ENCODE results near the gene PTPRR.
"Not testable (repeated sequence)": the region's sequence is repeated elsewhere in the genome, so short reads cannot be mapped to it uniquely, and the experiment has no call there.

Gene PTPRR

GRCh38 chr12:70837026-70837425, 83.5 kb downstream of the PTPRR start:
- DNase-seq = no peak

GRCh38 chr12:70835948-70836347, 84.6 kb downstream of the PTPRR start:
- no peak for DNase-seq

GRCh38 chr12:70831543-70831942, 89.0 kb downstream of the PTPRR start:
- no peak for DNase-seq

GRCh38 chr12:70830221-70831061, 90.1 kb downstream of the PTPRR start:
- no peak for DNase-seq

GRCh38 chr12:70829070-70829469, 91.5 kb downstream of the PTPRR start:
- DNase-seq = no peak

GRCh38 chr12:70828351-70828750, 92.2 kb downstream of the PTPRR start:
- no peak for DNase-seq

- DNase-seq = no peak
Observed at GRCh38 chr12:70826156-70826555, 94.4 kb downstream of the PTPRR start.

- no peak for DNase-seq
Observed at GRCh38 chr12:70824511-70824910, 96.0 kb downstream of the PTPRR start.

- no peak for DNase-seq
Observed at GRCh38 chr12:70823182-70823976, 97.2 kb downstream of the PTPRR start.

GRCh38 chr12:70822412-70822811, 98.1 kb downstream of the PTPRR start:
- DNase-seq = no peak

- no peak for DNase-seq
Observed at GRCh38 chr12:70815971-70816391, 104.6 kb downstream of the PTPRR start.

- DNase-seq = no peak
Observed at GRCh38 chr12:70815056-70815455, 105.5 kb downstream of the PTPRR start.

GRCh38 chr12:70813559-70813958, 107.0 kb downstream of the PTPRR start:
- no peak for DNase-seq

GRCh38 chr12:70812136-70812535, 108.4 kb downstream of the PTPRR start:
- DNase-seq = no peak

- DNase-seq = no peak
Observed at GRCh38 chr12:70809887-70810286, 110.7 kb downstream of the PTPRR start.

GRCh38 chr12:70807993-70808392, 112.5 kb downstream of the PTPRR start:
- not testable (repeated sequence) for DNase-seq

GRCh38 chr12:70806827-70807226, 113.7 kb downstream of the PTPRR start:
- DNase-seq = no peak

GRCh38 chr12:70806043-70806442, 114.5 kb downstream of the PTPRR start:
- no peak for DNase-seq

GRCh38 chr12:70798016-70798783, 122.3 kb downstream of the PTPRR start:
- DNase-seq = no peak

GRCh38 chr12:70796989-70797388, 123.5 kb downstream of the PTPRR start:
- no peak for DNase-seq

GRCh38 chr12:70795608-70796007, 124.9 kb downstream of the PTPRR start:
- DNase-seq = no peak

- DNase-seq = no peak
Observed at GRCh38 chr12:70794131-70794530, 126.4 kb downstream of the PTPRR start.

GRCh38 chr12:70788774-70789173, 131.8 kb downstream of the PTPRR start:
- DNase-seq = no peak

Data from effector CD4-positive, alpha-beta T cell (primary cell).